Stimulated activated naive CD8-positive, alpha-beta T cell treated with anti-CD3 and anti-CD28 coated beads, Interleukin-15, Interleukin-2, amounts not matched to agents 100 ng/mL and 50 ng/mL, for 24 hours (primary cell): ENCODE data around the gene PCSK4.

ENCODE experiments used
- H3K27ac Mint-ChIP-seq: one replicate; pipeline ENCODE4 v1.8.0; 2021; ENCODE audit warnings: mild to moderate bottlenecking, mixed read lengths
- H3K27me3 Mint-ChIP-seq: one replicate; pipeline ENCODE4 v1.8.0; 2021; ENCODE audit warnings: mixed read lengths
- H3K36me3 Mint-ChIP-seq: one replicate; pipeline ENCODE4 v1.8.0; 2021; ENCODE audit warnings: low read depth, mixed read lengths
- H3K4me1 Mint-ChIP-seq: one replicate; pipeline ENCODE4 v1.8.0; 2021; ENCODE audit warnings: low read depth, mixed read lengths
- H3K4me3 Mint-ChIP-seq: one replicate; pipeline ENCODE4 v1.8.0; 2021; ENCODE audit warnings: mild to moderate bottlenecking, mixed read lengths
- H3K9me3 Mint-ChIP-seq: one replicate; pipeline ENCODE4 v1.8.0; 2021; ENCODE audit warnings: mixed read lengths

The PCSK4 gene

GRCh38 chr19:1512671-1513498, 22.7 kb upstream of the PCSK4 start, which contains the start of gene ADAMTSL5:
Gene ADAMTSL5 (minus strand): TSS chr19:1513019. CDS start chr19:1510943, 2,076 bp downstream.
- peaks cover 12% of the 10 kb centered on the region for H3K4me1 Mint-ChIP-seq
- H3K9me3 Mint-ChIP-seq, result no peaks in the 10 kb centered on the region
- H3K4me3 Mint-ChIP-seq, result peak within 1 kb of the TSS; percentile 74
- H3K36me3 Mint-ChIP-seq, result no peaks in the 10 kb centered on the region
- no peak within 1 kb of the TSS for H3K27ac Mint-ChIP-seq
- peaks cover 9% of the 10 kb centered on the region for H3K27me3 Mint-ChIP-seq

GRCh38 chr19:1511318-1512317, 21.5 kb upstream of the PCSK4 start:
- H3K9me3 Mint-ChIP-seq, result no peaks in the 10 kb centered on the region
- no peak overlapping the region for H3K27ac Mint-ChIP-seq
- no peaks in the 10 kb centered on the region for H3K36me3 Mint-ChIP-seq
- peak overlapping the region; percentile 74 for H3K4me3 Mint-ChIP-seq
- peaks cover 9% of the 10 kb centered on the region for H3K27me3 Mint-ChIP-seq
- H3K4me1 Mint-ChIP-seq, result peaks cover 17% of the 10 kb centered on the region

GRCh38 chr19:1510807-1511206, 20.7 kb upstream of the PCSK4 start:
- Mint-ChIP-seq H3K4me3 (no peak overlapping the region), H3K27me3 (peaks cover 5% of the 10 kb centered on the region), H3K9me3 (no peaks in the 10 kb centered on the region), H3K27ac (no peak overlapping the region), H3K4me1 (peaks cover 17% of the 10 kb centered on the region), H3K36me3 (no peaks in the 10 kb centered on the region)

DNA sequence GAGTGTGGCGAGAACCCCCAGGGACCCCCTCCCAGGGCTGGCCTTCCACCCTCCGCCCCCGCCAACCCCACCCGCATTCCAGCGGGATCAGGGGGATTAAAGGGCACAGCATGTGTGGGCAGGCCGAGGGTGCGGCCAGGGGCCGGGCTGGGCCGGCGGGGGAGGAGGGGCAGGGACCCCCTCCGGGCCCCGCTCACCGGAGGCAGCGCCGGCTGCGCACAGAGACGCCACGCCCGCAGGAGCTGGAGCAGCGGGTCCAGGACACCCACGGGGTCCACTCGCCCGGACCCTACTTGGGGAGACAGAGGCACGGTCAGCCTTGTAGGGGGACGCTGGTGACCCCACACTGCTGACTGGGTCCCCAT, 20.3 kb upstream of the PCSK4 start:
- Mint-ChIP-seq H3K4me3 (no peak overlapping the region), H3K4me1 (peaks cover 17% of the 10 kb centered on the region), H3K27me3 (peaks cover 5% of the 10 kb centered on the region), H3K36me3 (no peaks in the 10 kb centered on the region), H3K27ac (no peak overlapping the region), H3K9me3 (no peaks in the 10 kb centered on the region)

GRCh38 chr19:1509602-1510441, 19.7 kb upstream of the PCSK4 start:
- H3K27ac Mint-ChIP-seq, result no peak overlapping the region
- peaks cover 17% of the 10 kb centered on the region for H3K4me1 Mint-ChIP-seq
- no peak overlapping the region for H3K4me3 Mint-ChIP-seq
- H3K36me3 Mint-ChIP-seq, result no peaks in the 10 kb centered on the region
- H3K27me3 Mint-ChIP-seq, result peaks cover 7% of the 10 kb centered on the region
- H3K9me3 Mint-ChIP-seq, result no peaks in the 10 kb centered on the region

DNA sequence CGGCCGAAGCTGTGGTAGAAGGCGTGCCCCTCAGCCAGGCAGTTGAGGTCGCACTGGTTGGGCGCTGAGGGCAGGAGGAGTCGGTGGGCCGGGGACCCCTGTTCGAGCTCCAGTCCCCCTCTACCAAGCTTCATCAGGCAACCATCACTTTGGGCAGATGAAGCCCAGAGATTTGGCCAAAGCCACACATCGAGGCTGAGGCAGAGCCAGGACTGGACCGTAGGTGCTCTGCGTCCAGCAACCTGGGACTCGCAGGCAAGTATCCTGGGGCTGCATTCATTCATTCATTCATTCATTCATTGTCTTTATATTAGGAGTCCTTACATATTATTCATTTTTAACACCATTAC, 18.3 kb upstream of the PCSK4 start:
- H3K36me3 Mint-ChIP-seq, result no peaks in the 10 kb centered on the region
- peaks cover 17% of the 10 kb centered on the region for H3K4me1 Mint-ChIP-seq
- no peaks in the 10 kb centered on the region for H3K9me3 Mint-ChIP-seq
- peaks cover 11% of the 10 kb centered on the region for H3K27me3 Mint-ChIP-seq
- no peak overlapping the region for H3K27ac Mint-ChIP-seq
- H3K4me3 Mint-ChIP-seq, result no peak overlapping the region

- Mint-ChIP-seq H3K4me1 (peaks cover 19% of the 10 kb centered on the region), H3K9me3 (no peaks in the 10 kb centered on the region), H3K36me3 (no peaks in the 10 kb centered on the region), H3K27ac (peak overlapping the region; percentile 77), H3K27me3 (peaks cover 13% of the 10 kb centered on the region), H3K4me3 (peak overlapping the region; percentile 76)
Measured at GRCh38 chr19:1507763-1508506, 17.8 kb upstream of the PCSK4 start.

GRCh38 chr19:1507192-1507660, 17.1 kb upstream of the PCSK4 start:
- Mint-ChIP-seq H3K27ac (no peak overlapping the region), H3K27me3 (peaks cover 18% of the 10 kb centered on the region), H3K9me3 (no peaks in the 10 kb centered on the region), H3K36me3 (no peaks in the 10 kb centered on the region), H3K4me3 (no peak overlapping the region), H3K4me1 (peaks cover 18% of the 10 kb centered on the region)

DNA sequence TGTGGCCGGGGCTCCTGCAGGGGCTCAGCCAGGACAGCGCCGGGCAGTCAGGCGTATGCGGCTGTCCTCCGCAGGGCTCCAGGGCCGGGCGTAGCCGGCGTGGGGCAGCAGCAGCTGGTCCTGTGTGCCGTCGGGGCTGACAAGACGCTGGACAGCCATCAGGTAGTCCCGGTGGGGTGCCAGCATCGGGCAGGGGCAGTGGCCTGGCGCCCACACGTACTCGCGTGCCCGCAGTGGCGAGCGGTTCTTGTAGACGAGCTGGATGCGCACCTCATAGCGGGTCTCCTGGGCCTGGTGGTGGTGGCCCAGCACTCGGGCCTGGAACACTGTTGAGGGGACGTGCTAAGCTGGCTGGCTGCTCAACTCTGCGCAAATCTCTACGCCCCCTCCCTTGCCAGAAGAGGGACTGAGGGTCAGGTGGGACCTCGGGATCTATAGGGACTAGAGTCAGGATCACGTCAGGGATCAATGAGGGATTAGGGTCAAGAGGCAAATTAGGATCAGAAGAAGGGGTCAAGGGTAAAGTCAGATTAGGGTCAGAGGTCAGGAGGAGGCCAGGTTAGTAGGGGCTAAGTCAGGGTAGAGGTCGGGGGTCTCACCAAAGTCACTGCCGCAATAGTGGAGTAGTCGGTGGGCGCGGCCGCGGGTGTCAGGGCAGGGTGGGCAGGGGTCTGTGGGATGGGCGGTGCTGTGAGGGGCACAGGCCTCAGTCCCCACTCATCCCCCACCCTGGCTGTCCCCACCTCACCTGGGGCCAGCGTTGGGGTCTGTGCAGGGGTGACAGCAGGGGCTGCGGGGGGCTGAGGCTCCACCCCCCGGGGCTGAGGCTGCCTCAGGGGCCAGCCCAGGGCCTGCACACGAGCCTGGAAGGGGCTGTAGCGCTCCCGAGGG, 16.1 kb upstream of the PCSK4 start:
- Mint-ChIP-seq H3K27ac (no peak overlapping the region), H3K27me3 (peaks cover 18% of the 10 kb centered on the region), H3K4me3 (no peak overlapping the region), H3K4me1 (peaks cover 17% of the 10 kb centered on the region), H3K9me3 (no peaks in the 10 kb centered on the region), H3K36me3 (no peaks in the 10 kb centered on the region)

DNA sequence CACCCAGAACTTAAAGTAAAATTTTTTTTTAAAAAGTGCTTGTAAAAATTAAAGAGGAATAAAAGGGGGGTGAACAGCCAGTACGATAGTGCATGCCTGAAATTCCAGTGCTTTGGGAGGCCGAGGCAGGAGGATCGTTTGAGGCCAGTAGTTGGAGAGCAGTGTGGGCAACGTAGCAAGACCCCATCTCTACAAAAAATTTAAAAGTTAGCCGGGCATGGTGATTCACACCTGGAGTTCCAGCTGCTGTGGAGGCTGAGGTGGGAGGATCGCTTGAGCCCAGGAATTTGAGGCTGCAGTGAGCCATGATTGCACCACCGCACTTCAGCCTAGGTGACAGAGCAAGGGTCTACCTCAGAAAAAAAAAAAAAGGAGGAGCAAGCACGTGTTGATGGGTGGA, 14.9 kb upstream of the PCSK4 start:
- Mint-ChIP-seq H3K4me3 (no peak overlapping the region), H3K27ac (no peak overlapping the region), H3K27me3 (peaks cover 17% of the 10 kb centered on the region), H3K9me3 (no peaks in the 10 kb centered on the region), H3K4me1 (peaks cover 17% of the 10 kb centered on the region), H3K36me3 (no peaks in the 10 kb centered on the region)

DNA sequence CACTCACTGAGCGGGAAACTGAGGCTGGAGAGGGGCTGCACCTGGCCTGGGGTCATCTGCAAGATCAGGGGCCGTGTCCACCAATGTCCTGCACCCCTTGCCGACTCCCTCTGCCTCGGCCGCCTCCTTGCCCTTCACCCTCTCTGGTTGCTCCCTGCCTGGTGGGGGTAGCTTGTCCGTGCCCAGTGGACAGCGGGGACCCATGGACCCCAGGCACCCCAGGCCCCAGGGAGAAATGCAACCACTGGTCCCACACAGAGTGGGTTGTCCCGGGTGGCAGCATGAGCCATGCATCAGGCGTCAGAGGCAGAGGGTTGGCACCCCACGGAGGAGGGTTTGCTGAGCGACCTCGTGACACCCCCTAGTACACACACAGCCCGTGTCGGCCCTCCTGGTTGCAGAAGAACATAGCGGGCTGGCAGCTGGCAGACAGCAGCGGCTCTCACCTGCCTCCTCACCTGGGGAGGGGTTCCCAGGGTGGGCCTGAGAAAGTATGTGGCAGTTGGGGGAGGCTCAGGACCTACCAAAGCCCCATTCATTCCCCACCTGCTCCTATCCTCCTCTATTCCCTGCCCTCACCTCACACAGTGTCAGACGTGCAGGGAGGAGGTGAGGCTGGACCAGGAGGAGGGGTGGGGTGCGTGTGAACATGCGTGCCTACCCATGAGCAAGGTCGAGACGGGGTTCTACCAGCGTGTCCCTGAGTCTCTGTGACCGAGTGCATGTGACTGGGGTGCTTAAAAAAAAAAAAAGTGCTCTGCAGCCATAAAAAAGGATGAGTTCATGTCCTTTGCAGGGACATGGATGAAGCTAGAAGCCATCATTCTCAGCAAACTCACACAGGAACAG, 14.0 kb upstream of the PCSK4 start:
- Mint-ChIP-seq H3K4me3 (no peak overlapping the region), H3K4me1 (peaks cover 17% of the 10 kb centered on the region), H3K27ac (no peak overlapping the region), H3K27me3 (peaks cover 12% of the 10 kb centered on the region), H3K9me3 (no peaks in the 10 kb centered on the region), H3K36me3 (no peaks in the 10 kb centered on the region)

DNA sequence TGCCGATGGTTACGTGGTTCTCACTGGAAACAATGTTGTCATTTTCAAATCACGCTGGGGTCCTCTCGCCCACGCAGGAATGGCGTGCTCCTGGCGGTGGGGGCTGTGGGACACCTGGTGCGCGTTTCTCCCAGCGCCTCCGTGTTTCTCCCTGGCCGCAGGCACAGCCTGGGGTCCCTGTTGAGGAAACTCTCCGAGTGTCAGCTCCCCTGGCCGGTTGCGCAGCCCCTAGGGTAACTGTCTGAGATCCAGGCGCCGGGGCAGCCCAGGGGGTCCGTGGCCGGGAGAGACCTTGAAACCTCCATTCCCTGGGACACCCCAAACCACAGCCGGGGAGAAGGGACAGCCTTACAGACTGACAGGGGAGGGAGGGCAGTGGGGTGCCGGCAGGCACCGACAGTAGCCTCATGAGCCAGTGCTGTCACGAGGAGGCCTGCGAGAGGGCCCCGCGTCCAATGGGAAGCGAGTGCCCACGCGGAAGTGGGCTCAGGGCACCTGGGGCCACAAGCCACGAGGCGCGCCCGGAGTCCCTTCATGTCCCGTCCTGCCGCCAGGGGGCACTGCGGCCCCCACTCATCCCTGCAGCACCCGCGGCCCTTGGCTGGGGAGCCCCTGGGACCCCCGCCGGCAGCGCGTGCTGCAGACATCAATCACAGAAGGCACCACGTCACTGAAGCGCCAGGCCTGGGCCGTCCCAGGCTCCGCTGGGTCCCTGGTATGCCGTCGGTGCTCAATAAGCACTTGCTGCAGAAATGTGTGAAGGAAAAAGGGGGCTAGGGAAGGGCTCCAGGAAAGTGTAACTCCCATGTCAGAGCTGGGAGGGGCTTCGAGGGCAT, 13.2 kb upstream of the PCSK4 start:
- H3K4me1 Mint-ChIP-seq, result peaks cover 13% of the 10 kb centered on the region
- H3K4me3 Mint-ChIP-seq, result peak overlapping the region; percentile 10
- H3K27ac Mint-ChIP-seq, result no peak overlapping the region
- no peaks in the 10 kb centered on the region for H3K36me3 Mint-ChIP-seq
- H3K27me3 Mint-ChIP-seq, result peaks cover 12% of the 10 kb centered on the region
- no peaks in the 10 kb centered on the region for H3K9me3 Mint-ChIP-seq
